Activated CD4-positive, alpha-beta T cell treated with anti-CD3 and anti-CD28 coated beads, Interleukin-10, Interleukin-2, amounts not matched to agents 100 ng/mL and 50 ng/mL, durations not matched to agents 16 hours and 8 hours (primary cell): ENCODE data around the gene CYTH2.

Source experiments
- DNase-seq: peaks from one replicate; pipeline ENCODE4 v3.0.0-alpha.2; 2020

CYTH2 gene

DNA sequence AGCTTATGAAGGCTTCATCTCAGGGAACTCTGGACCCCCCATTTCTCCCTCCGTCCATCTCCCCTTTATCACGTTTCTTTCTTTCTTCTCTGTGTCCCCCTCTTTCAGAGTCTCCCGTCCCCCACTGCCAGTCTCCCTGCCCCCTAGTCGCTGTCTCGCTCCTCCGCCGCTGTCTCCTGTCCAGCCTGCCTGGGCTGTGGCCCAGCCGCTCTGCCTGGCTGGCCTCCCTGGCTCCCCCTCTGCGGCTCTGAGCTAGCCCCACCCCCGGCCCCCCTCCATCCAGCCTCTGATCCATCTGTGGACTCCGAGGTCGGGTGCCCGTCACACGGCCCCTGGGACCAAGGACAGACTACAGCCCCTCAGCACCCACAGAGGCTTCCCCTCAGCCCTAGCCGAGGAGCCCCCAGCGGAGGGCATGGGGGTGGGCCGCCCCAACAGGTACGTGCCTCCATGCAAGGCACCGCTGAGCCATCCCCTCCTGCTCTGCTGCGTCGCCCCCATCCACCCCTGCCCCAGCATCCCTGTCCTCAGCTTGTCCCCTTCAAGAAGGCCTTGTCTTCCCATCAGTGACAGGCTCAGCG lies 14.9 kb upstream of the CYTH2 start:
- DNase-seq, result no peak

DNA sequence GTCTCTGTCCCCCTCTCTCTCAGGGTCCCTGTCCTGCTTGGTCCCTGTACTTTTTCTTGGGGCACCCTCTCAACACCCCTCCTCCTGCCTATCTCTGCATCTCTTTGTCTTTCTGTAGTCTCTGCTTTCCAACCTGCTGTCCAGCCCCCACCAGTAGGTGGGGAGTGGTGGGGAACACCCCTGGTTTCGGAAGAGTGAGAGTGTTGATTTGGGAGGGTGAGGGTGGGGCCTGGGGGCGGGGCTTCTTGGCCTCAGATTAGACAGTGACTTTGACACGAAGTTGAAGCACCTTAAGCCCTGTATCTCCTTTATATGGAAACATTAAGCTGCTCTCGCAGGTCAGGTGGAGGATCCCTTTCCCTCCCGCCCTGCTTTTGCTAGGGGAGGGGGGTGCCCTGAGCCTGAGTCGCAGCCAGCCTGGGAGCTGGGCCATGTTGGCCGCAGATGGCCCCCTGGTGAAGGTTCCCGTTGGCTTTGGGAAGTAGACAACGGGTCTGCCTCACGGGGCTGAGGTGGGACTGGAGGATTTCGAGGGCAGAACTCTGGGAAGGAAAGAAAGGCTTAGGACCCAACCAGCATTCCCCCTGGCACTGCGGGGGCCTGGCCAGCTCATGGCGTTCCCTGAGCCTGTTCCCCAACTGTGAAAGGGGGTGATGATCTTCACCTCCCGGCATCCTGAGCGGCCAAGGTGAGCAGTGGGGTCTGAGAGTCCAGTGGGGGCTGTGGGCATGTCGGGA lies 13.8 kb upstream of the CYTH2 start, which contains the start of gene KCNJ14:
TSS of gene KCNJ14 (plus strand) at position 404 of the 737 bp plus-strand sequence. CDS start 6,151 bp downstream, outside the sequence.
- DNase-seq, result no peak

DNA sequence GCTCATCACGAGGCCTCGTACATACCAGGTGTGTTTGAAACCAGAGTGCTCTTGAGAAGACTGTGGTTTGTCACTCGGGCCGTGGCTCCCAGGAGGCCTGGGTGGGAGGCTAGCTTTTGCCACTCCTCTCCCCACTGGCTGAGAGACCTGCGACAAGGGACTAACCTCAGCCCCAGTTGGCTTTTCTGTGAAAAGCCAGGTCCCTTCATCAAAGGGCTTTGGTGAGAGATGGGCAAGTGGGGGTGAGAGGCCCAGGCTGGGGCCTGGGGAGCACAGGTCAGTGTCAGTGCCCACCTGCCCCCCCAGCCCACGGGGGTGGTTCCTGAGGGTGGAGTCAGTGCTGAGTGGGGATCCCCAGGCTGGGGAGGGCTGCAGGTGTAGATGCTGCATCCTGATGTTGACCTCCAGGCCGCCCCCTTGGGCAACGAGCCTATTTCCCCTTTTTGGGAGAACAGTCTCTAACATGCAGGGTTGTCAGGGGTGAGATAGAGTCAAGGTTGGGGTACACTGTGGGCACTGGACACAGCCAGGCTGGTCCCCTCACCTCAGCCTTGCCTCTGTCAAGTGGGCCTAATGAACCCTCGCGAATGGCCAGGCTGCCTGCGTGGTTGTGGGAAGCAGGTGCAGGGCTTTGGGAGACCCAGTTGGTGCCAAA lies 13.1 kb upstream of the CYTH2 start:
- DNase-seq, result no peak

DNA sequence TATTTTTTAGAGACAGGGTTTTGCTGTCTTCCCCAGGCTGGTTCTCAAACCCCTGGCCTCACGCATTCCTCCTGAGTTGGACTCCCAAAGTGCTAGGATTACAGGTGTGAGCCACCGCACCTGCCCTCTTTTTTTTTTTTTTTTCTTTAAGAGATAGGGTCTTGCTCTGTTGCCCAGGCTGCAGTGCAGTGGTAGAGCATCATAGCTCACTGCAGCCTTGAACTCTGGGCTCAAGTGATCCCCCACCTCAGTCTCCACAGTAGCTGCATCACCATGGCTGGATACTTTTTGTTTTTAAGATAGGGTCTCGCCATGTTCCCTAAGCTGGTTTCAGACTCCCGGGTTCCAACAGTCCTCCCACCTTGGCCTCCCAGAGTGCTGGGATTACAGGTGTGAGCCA lies 12.3 kb upstream of the CYTH2 start:
- no peak for DNase-seq

DNA sequence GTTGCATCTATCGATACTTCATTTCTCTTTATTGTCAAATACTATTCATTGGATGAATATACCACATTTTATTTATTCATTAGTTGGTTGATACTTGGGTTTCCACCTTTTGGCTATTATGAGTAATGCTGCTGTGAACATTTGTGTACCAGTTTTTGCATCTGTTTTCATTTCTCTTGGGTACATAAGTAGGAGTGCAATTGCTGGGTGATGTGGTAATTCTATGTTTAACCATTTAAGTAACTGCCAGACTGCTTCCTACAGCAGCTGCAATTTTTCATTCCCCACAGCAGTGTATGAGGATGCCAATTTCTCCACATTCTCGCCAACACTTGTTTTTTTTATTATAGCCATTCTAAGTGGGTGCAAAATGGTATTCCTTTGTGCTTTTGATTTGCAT lies 11.2 kb upstream of the CYTH2 start:
- no peak for DNase-seq

DNA sequence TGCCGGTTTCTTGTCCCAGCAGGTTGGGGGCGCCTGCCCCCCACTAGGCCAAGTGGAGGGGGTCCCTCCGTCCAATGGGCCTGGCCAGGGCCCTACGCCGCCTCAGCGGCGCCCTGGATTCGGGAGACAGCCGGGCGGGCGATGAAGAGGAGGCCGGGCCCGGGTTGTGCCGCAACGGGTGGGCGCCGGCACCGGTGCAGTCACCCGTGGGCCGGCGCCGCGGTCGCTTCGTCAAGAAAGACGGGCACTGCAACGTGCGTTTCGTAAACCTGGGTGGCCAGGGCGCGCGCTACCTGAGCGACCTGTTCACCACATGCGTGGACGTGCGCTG lies 7.6 kb upstream of the CYTH2 start:
- DNase-seq, result no peak

DNA sequence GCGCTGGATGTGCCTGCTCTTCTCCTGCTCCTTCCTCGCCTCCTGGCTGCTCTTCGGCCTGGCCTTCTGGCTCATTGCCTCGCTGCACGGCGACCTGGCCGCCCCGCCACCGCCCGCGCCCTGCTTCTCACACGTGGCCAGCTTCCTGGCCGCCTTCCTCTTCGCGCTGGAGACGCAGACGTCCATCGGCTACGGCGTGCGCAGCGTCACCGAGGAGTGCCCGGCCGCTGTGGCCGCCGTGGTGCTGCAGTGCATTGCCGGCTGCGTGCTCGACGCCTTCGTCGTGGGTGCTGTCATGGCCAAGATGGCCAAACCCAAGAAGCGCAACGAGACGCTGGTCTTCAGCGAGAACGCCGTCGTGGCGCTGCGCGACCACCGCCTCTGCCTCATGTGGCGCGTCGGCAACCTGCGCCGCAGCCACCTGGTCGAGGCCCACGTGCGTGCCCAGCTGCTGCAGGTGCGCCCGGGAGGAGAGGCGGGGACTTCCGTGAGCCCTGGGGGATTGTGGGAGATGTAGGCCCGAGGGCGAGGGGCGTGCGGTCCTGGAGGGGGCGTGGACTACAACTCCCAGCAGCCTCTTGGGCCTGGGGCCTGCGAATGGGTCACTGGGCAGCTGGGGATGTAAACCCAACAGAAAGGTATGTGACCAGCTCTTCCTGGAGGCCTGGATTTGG lies 7.0 kb upstream of the CYTH2 start:
- DNase-seq, result peak; percentile 41

DNA sequence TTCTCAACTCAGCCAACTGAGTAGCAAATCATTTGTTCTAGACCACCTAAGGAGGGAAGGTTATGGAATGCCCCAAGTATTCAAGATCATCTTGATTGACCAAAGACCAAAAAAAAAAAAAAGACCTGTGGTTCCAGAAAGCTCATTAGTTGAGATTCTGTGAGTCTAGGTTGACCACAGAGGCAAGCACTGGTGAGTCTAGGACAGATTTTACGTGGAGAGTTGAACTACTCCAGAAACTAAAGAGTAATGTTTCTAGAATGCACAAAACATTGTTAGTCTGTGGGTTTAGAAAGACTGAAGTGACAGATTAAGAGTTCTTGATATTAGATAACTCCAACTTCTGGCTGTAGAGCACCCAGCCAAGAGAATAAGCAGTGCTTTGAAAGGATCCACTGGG lies 4.0 kb upstream of the CYTH2 start:
- DNase-seq, result peak; percentile 33

DNA sequence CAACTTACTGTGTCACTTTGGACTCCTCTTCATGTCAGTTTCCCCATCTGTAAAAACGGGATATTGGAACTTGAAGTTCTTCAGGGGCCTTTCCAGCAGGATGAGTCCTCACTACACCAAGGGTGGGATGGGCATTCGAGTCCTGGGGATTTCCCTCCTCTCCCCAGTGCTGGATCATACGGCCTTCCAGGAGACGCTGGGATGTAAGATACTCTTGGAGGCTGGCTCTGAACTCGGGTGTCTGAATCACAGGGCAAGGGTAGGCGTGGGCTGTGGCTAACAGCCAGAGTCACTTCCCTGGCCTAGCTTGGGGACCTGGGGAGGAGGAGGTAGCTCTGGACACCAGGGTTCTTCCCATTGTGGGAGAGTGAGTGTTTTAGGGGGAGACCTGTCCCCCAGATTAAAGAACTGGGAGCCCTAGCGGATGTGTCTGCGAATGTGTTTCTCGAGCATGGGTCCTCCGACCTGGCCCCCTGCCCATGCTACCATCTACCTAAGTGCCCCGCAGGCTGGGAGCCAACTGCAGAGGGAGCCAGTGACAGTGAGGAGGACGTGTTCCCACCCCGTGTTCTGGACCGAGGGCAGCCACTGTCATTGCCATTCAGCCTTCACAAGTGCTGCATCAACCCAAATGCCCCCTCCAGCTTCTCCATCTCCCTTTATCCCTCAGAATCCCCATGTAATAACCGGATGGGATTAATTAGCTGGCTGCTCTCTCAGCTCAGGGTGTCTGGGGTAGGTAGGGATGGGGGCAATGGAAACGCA lies 2.4 kb upstream of the CYTH2 start:
- no peak for DNase-seq

DNA sequence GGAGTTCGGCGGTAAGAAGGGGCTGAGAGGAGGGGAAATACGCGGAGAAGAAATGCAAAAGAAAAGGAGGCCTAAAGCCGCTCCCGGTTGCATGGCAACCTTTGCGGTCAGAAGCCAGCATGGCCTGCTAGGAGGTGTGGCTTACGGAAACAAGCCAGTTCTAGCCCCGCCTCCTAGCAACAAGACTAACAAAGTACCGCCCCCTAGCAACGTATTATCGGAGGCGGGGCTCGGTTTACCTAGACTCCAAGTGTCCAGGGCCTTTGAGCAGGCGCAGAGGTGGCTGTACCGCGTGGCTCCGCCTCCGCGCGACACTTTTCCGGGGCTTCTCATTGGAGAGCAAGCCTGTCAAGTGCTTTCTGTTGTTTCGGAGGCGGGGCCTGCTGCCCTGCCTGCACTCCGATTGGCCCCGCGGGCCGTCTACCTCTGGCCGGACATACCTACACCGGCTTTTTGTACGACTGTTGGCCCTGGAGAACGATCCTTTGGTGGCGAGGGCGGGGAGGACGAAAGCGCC lies 339 bp upstream of the CYTH2 start:
- peak; percentile 100 for DNase-seq

DNA sequence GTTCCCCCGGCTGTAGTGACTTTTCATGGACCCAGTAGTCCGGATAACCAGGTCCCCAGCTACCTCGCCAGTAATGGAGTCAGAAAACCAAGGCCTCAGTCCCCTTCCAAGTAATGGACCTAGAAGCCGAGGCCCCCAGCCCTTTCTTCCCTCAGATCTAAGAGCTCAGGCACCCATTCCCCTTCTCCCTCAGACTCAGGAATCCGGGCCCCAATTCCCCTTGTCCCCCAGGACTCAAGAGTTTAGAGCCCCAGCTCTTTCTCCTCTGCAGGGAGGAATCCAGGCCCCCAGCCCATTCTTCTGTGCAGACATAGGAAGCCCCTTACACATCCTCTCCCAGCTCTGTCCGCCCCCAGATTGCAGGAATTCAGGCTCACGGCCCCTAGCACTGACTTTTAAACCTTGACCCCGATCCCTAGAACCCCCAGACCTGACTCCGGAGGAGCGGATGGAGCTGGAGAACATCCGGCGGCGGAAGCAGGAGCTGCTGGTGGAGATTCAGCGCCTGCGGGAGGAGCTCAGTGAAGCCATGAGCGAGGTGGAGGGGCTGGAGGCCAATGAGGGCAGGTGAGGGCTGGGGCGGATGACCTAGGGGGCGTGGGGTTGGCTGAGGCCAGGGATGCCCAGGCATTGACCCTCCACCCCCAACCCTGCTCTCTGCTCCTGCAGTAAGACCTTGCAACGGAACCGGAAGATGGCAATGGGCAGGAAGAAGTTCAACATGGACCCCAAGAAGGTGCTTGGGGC lies 938 bp downstream of the CYTH2 start:
- no peak for DNase-seq

DNA sequence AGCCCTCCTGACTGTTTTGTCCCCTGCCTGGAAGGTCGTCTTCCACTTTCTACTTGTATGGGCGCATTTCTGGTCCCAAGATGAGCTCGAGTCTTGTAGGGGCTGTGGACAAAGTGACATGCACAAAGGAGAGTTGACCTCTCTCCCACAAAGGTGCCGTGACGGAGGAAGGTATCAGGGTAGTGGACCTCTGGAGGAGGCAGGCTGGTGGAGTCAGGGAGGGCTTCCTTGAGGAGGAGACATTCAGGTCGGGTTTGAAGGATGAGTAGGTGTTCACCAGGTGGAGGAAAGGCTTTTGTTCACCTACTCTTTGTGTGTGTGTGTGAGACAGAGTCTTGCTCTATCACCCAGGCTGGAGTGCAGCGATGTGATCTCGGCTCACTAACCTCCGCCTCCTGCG lies 1.7 kb downstream of the CYTH2 start:
- no peak for DNase-seq

DNA sequence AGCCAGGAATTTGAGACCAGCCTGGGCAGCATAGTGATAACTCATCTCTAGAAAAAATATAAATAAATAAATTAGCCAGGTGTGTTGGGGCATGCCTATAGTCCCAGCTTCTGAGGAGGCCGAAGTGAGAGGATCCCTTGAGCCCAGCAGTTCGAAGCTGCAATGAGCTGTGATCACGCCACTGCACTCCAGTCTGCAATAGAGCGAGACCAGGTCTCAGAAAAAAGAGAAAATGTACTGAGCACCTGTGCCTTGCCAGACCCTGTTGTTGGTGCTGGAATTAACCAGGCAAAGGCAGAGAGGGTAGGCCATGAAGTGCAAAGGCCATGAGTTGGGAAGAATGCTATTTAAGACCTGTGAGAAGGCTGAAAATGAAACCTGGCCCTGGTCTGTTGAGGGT lies 2.7 kb downstream of the CYTH2 start:
- DNase-seq, result no peak

DNA sequence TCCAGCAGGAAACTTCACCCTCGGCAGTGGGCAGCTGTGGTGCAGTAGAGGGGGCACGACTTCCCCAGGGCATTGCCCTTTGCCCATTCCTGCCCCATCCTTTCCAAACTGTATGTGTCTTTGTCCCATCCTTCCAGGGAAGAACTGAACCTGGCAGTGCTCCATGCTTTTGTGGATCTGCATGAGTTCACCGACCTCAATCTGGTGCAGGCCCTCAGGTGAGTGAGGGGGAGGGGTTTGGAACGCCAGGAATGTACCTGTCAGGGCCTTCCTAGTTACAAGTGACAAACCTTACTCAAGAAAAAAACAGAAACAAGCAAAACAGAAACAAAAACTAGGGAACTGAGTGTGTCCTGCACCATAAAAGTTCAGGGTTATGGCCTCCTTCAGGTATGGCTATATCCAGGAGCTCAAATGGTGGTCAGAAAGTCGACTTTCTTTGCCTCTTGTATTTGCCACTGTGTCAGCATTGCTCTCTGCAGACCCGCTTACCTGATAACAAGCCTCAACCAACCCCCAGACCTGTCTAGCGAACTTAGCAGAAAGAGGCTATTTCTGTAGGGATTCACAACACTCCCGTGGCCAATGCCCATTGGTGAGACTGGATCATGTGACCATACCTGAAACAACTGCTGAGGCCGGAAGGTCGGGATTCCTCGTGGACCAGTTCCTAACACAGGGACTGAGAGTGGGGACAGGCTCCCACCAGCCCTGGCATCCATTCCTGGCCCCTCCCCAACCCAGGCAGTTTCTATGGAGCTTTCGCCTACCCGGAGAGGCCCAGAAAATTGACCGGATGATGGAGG lies 4.2 kb downstream of the CYTH2 start:
- no peak for DNase-seq

DNA sequence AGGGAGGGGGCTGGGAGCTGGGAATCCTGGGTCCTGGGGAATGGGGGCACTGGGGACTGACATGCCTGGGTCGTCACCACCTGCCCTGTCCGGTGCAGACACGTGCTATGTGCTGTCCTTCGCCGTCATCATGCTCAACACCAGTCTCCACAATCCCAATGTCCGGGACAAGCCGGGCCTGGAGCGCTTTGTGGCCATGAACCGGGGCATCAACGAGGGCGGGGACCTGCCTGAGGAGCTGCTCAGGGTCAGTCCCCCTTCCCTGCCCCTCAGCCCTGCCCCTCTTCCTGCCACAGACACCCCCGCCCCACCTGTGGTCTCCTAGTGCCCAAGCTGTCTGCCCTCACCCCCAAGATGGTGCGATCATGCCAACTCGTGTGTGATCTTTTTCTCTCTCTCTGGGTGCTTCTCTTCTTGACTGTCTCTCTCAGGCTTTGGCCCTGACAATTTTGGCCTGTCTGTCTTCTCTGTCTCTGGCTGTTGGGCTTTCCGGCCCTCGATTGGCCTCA lies 5.0 kb downstream of the CYTH2 start:
- no peak for DNase-seq

DNA sequence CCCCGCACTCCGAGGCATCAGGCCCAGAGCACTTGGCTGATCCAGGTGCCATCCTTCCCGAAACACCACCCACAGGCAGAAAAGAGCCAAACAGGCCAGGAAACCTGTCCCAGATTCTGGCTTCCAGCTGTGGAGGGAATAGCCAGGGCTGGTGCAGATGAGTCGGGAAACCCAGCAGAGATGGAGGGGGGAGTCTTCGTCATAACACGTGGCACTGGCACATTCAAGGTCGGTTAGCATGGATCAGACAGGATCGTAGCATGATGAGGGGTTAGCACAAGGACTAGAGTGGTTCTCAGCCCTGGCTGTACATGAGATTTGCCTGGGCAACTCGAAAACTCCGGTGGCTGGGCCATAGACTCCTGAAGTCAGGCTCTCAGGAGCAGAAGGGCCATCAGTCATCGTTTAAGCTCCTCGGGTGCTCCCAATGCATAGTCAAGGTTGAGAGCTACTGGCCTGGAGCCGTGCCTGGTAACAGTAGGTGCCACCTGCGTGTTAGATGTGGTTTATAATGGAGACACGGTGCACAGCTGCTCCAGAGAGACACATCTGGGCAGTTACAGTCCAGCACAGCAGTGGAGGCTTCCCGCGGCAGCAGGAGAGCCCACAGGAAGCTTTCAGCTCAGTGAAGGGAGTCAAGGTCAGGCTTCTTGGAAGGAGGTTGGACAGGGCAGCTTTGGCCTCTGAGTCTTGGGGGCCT lies 6.3 kb downstream of the CYTH2 start:
- DNase-seq, result no peak

DNA sequence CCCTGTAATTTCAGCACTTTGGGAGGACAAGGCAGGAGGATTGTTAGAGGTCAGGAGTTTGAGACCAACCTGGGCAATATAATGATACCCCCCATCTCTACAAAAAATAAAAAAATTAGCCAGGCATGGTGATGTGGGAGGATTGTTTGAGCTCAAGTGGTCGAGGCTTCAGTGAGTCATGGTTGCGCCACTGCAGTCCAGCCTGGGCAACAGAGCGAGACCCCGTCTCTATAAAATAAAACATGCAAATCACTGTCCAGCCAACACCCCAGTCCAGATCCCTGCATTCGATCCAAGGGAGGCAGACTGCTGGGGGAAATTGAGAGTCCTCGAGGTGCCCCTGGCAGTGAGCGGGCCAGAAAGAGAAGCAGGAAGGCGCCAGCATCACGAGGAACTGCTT lies 7.0 kb downstream of the CYTH2 start:
- DNase-seq, result no peak

DNA sequence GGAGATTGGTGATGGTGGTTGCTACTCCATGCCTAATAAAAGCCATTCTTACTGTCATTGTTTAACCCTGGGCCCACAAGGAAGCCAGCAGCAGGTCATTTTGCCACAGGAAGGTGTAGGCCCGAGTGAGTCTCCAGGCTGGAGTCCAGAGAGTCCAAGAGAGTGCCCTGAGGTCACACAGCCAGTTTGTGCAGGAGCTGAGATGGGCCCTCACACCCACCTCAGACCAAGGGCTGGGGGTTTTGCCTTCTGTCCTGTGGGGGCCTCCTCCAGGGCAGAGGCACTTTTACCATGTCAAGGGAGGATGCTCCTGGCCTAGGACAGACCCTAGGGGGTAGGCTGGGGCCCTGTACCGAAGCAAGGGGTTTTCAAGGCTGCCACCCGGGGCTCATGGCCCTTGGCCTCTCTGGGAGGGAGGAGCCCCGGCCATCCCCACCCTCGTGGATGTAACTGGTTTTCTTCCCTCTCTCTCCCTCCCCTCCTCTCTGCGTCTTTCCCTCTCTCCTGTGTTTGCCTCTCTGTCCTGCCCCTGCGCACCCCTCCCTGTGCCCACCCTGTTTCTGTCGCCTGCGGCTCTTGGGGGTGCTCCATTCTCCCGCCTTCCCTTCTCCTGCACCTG lies 8.0 kb downstream of the CYTH2 start:
- DNase-seq, result no peak

DNA sequence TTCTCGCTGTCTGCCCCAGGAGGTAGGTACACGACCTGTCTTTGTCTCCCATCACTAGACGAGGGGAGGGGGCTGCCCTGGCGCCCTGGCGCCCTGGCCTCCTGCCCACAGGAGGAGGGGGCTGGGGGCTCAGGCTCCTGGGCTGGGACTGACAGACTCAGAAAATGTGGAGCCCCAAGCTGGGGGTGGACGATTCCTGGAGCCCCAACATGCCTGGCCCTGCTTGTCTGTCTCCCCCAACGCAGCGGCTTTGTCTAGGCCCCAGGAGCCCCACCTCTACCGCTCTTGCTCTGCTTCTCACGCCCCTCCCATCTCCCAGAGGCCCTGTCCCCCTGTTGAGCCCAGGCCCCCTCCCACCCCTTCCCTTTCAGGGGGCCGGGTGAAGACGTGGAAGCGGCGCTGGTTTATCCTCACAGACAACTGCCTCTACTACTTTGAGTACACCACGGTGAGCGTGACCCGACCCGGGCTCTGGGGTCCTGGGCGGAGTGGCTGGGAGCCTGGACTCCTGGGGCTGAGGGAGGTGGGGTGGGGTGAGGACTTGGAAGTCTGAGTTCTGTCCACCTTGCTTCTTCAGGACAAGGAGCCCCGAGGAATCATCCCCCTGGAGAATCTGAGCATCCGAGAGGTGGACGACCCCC lies 8.6 kb downstream of the CYTH2 start:
- no peak for DNase-seq
